CD1c-positive myeloid dendritic cell (primary cell): Measurements from ENCODE around the gene HEBP1.

Source experiments
- DNase-seq: peaks from one replicate; pipeline ENCODE4 v3.0.0-alpha.2; 2016; ENCODE audit errors: extremely low spot score

The HEBP1 gene

DNA sequence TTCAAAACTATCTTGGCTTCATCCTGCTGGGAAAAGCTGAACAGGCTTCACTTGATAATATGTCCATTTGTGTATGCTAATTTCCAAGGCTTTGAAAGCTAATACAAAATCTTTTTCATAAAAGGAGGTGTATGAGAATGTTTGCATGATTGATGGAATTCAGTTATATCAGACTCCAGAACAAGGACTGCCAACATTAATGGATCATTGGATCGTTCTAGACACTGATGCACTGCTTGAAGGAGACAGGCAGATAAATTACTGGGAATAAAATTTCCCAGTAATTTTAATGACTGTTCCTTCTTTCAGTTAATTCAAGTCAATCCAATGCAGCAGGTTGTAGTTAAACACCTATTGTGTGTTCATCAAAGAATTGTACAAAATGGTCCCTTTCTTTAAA is 48.6 kb downstream of the HEBP1 start:
- no peak for DNase-seq

DNA sequence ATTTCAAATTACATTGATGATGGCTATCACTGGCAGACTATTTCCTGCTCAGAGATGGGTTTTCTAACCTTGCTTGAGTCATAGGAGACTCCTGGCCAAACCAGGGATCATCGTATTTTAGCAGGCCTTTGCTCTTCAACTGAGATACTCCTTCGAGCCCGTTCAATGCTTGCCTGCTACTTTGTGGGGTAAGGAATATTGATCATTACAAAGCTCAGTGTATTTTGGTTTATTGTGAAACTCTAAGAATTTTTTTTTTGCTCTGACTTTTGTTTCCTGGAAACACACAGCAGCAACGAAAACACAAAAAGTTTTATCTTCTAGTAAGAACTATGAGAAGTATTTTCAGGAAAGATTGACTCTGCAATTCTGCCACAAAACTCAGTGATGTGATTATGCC is 52.2 kb downstream of the HEBP1 start:
- DNase-seq: no peak

DNA sequence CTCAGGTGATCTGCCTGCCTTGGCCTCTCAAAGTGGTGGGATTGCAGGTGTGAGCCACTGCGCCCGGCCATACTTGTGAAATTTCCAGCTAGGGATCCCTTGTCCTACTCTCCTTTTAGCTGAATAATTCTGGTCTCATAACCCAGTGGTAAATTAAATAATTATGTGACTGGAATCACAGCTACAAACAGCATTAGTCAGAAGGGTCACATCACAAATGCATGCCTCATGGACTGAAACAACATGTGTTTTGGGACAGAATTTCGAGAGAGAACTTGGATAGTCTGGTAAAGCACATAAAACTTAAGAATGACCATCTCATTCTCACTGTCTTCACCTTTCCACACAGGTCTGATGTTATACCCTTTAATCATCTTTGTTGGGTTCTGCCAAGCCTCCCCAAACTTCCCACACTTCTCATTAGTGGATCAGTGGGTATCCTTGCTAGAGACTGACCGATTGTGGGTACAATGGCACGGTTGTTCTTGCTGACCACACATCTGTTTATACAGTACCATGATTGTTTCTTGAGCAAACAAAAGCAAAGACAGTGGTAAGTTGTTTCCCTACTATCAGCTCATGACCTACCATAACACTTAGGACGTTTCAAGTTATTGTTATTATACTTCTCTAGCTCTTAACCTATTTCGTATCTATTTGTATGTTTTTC is 53.2 kb downstream of the HEBP1 start:
- DNase-seq: no peak

DNA sequence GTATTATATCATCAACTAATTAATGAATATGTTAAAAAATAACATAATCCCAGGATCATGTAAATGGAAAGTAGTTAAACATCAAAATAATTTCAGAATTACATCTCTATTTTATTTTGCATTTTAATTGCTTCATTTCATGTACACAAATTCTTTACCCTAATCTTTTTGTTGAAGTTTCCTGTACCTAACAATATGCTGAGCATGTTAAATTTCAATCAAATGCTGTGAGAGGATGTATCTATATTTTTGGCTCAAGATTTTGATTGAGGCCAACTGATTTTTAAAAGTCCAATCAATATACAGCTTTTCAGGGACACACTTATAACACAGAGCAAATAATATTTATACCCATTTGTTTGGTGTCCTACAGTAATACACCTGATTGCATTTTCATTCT is 54.5 kb downstream of the HEBP1 start:
- no peak for DNase-seq

DNA sequence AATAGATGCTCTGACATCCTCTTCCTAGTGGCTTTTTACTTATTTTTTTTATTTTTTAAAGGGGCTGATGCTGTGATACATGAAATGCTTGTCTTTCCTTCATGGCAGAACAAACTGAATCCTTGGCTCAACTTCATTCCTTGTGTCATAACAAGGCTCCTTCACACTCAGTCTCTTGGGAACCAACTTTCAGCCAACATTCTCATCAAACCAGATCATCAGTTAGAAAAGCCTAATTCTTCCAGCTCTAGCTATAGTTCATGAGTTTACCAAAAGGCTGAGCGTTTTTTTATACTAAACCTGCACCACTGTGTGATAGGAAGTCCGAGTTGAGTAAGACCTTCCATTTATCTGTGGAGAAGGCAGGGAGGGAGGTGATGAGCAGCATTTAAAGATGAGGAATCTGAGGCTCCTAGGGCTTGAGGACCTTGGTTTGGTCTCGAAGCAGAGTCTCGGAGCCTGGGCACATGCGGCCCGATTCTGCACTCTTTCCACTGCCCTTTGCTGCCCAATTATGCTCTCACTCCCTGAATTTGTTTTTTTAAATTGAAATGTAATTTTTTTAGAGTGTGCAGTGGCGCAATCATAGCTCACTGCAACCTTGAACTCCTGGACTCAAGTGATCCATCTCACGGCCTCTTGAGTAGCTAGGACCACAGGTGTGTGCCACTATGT is 56.3 kb downstream of the HEBP1 start:
- no peak for DNase-seq

DNA sequence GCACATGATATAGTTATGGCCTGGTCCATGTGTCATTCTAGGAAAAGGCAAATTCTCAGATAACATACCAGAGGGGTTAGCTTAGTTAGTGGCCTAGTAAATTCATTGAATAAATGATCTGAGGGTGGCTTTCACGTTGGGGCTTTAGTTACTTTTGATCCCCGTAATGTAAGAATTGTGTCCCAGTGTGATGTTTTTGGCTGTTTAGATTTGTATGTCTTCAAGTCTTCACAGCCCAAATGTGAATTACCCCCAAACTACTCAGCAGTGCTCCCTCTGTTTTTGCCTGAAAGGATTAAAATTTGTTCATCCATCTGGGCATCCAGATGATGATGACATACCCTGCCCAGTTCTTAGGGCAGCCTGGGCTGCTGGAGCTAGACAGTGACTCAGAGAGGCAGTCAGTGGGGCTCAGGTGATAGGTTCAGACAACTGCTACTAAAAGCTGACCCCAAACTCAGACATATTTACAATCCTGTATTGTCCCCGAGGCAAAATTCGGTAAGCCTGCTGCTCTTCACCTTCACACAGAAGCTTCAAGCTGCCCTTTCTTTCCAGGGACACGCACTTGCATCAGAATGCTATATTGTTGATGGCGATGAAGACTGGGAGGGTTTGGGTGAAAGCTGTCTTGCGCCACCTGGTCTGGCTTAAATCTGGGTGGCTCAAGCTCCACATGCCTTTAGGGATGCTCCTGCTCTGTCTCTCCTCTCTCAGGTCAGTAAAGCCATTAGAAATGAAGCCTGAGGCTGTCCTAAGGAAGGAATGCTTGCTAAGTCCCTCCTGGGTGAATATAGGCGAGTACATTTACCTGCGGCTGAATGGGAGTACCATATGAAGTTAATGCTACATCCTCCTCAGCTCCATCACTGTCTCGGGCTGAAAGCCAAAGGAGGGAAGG is 58.4 kb downstream of the HEBP1 start:
- DNase-seq: no peak

DNA sequence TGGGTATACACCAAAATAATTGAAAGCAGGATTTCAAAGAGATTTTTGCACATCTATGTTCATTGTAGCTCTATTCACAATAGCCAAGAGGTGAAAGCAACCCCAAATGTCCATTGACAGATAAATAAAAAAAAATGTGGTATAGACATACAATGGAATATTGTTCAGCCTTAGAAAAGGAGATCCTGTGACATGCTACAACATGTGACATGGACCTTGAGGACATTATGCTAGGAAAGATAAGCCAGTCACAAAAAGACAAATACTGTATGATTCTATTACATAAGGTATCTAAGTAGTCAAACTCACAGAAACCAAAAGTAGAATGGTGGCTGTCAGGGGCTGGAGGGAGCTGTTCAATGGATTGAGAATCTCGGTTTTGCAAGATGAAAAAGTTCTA is 60.2 kb downstream of the HEBP1 start:
- no peak for DNase-seq

DNA sequence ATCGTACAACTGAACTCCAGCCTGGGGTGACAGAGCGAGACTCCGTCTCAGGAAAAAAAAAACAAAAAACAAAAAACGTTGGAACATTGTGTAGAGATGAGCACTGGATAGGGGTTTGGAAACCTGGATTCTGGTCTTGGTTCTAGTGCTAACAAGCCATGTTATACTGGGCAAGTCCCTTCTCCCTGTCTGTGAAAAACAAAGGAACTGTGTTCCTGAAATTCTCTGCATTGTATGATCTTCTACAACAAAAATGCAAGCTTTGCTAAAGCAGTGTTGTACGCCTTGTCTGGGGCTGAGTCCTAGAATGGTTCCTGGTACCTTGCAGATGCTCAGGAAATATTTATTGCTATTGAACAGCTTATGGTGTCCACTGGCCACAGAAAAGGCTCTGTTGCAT is 61.5 kb downstream of the HEBP1 start:
- DNase-seq: no peak

DNA sequence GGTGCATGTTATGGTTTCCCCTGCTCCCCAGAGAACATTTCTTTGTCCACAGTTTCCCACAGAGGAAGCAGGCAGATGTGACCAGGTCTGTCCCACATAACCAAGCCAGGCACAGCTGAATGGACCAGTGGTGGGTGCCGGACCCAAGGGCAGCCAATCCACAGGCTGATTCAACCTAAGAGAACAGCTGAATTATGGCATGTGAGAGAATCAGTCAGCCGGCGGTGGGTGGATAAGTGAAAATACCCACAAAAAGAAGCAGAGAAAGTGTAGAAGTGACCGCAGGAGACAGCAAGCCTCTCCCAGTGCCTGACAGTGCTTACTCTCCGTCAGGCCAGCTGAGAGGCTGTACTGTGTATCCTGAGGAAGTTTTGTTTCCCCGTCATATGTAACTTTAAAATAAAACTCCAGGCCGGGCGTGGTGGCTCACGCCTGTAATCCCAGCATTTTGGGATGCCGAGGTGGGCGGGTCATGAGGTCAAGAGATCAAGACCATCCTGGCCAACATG is 63.0 kb downstream of the HEBP1 start:
- no peak for DNase-seq

DNA sequence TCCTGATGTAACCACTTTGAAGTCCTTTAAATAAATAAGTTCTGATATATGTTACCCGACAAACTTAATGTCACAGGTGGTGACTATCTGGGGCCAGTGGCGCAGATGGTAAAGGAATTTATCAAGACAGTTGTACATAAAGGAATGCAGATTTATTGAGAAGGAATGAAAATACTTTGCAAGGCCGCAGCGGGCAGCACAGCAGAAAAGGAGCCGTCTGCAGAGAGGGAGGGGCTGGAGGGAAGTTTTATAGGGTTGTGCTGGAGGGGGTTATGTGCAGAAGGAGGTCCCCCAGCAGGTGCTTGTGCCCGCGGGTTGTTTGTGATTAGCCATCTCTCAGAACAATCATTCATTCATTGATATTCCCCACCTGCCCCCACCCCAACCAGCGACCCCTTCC is 65.5 kb downstream of the HEBP1 start:
- DNase-seq: no peak

DNA sequence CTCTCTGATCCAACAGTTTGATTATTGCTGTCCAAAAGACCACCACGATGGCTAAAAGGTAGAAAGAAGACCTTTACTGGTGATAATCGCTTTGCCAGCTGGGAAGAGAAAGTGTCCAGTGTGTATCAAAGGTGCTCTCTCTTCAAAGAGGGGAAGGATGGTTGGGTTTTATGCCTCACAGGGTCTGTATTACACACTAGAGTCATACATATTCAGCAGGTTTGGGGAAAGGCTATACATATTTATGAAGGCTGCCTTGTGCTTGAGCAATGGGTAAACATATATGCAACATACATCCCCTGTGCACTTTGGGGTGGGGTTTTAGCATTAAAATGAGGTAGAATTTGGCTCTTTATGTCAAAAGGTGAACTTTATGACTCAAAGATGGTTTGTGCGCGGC is 66.3 kb downstream of the HEBP1 start:
- DNase-seq: no peak

DNA sequence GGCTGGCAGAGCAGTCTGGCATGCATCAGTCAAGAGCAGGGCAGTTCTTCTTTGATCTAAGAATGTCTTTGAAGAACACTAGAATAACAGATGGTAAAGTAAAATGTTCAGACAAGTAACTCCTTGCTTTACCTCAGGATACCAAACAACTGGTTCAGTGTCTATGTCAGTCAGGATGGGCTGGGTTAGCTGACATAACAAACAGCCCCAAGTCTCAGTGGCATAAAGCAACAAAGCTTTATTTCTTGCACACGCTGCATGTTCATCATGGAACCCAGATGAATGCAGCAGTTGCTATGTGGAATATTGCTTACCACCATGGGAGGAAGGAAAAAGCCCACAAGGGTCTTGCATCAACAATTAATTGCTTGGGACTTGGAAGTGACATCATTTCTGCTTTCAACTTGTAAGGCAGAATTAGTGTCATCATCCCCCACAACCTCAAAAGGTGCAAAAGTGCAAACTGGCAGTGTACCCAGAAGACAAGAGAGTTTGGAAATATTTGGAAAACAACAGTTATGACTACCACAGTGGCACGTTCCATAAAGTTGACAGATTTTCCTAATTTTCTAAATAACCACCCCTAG is 69.3 kb downstream of the HEBP1 start:
- DNase-seq: no peak

DNA sequence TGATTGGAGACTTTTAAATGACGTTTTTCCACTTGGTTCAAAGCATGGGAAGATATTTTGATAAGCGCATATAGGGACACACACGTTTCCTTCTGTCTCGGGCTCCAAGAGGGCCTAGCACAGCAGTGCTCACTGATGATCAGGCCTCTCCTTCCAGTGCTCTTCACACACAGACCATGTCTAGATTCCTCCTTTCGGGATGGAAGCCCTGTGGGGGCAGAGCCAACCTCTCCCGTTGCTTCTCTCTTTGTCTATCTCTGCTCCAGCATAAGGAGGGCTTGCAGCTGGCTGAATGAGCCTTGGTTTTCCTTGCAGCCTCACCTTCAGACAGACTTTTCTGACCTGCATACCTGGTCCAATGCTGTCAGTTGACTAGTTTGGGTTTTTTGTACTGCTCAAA is 70.4 kb downstream of the HEBP1 start:
- no peak for DNase-seq

DNA sequence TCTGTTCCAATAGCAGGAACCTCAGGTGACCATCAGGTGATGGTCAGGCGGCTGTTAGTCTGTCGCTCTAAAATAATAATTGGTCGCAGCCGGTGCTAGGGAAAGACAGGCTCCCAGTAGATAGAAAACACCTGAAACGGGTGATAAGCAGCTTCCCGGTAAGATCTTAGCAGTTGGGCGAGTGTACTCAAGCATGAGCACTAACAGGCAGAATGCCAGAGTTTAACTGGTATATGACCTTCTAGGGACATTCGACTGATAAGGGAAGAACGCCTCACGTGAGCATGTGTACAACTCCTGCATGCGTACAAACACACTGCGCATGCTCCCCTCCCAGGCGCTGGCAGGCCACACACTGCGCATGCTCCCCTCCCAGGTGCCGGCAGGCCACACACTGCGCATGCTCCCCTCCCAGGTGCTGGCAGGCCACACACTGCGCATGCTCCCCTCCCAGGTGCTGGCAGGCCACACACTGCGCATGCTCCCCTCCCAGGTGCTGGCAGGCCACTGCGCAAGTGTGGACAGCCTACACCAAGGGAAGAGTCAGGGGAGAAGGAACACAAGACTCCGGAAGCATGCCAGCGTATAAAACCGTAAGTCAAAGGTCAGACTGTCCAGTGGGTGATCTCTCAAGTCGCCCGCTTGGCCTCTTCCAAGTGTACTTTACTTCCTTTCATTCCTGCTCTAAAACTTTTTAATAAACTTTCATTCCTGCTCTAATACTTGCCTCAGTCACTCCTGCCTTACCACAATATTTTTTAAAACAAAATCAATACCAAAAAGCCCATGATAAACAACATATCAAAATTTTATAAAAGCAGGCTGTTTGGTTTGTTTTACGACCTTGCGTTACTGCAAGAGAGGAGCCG is 72.6 kb downstream of the HEBP1 start:
- DNase-seq: peak; percentile 58

DNA sequence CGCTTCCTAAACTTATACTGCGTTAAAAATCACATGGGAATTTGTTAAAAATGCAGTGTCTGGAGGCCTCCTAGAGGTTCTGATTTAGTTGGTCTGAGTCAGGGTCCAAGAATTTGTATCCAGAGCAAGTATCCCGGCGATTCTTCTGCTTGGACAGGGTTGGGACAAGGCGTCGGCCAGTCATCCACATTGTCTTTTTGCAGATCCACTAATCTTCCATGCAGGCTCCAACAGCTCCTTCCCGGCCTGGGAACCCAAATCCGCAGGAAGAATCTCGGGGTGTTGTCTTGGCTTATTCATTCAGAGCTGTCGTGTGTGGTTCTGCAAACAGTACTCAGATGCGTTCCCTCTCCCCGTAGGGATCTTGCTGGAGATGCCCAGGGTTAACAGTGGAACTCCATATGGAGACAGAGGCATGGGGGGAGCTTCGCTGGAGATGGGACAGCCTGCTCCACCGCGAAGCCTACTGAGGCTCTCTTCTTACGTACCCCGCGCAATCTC is 73.4 kb downstream of the HEBP1 start:
- no peak for DNase-seq

DNA sequence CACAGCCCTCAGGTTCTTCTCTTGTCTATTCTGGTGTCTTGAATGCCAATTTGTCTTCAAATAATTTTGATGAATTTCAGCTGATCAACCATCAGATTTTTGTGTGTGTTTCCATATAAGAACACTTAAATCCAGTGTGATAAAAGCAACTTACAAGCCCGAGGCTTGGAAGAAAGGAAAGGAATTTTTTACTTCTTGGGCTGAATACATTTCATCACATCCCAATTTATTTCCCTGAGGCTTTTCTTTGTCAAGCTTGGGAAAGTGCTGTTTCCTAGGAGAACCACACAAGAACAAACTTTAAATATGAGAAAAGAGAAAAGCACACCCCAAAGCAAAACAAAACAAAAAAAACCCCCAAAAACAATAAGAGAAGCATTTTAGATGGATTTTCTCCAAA is 74.7 kb downstream of the HEBP1 start:
- no peak for DNase-seq
